HG02588 (cell line): Measurements from ENCODE around the gene EDN1.
"Not testable (repeated sequence)": the region's sequence is repeated elsewhere in the genome, so short reads cannot be mapped to it uniquely, and the experiment has no call there.

Experiments used
- ATAC-seq: cut with Tn5 transposase; IDR thresholded peaks from one replicate; pipeline ENCODE4 v1.9.1; 2021; ENCODE audit warnings: mild to moderate bottlenecking, moderate library complexity; ENCODE audit not compliant: unreplicated experiment

The EDN1 gene

DNA sequence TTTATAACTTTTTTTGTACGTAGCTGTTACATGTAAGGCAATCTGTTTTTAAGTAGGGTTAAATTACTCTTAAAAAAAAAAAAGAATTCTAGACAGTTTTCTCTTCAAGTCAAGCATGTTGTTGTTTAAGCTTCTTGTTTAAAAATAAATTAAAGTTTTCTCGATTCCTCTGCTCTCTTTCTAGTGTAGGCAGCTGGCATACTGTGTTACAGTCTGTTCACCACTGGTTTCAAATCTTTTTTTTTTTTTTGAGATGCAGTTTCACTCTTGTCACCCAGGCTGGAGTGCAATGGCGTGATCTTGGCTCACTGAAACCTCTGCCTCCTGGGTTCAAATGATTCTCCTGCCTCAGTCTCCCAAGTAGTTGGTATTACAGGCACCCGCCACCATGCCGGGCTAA lies 29.9 kb downstream of the EDN1 start:
- not testable (repeated sequence) for ATAC-seq

DNA sequence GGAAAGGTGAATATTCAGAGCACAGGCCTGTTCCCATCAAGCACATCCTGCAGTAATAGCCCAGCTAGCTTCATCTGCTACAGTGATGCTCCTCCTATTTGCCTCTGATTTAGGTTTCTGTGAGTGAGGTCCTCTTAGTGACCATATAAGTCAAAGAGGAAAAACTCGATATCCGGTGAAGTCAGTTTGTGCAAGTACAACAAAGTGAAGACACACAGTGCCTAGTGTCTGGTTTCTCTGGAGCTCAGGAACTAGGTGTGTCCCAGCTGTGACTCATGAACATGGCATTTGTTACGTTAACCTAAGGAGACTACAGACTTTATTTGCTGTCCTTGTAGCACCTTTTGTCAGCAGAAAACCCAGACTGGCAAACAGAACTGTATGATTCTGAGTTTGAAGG lies 33.9 kb downstream of the EDN1 start:
- ATAC-seq, result no peak

DNA sequence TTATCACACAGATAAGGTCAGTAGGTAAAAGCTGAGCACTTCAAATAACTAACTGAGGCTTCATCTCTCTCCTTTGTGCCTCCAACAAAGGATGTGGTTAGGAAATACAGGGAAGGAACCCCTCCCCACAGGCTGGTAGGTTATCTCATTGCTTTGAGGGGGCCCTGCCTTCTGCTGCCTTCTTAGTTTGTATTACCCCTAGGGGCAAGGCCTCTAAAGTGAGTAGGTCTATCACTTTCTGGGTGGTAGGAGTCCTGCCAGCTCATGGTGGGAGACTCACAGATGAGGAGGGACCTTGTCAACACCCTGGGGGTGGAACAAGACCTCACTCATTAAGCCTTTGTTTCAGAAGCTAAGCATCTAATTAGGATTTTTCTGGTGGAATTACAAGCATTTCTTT lies 34.6 kb downstream of the EDN1 start:
- ATAC-seq, result no peak

DNA sequence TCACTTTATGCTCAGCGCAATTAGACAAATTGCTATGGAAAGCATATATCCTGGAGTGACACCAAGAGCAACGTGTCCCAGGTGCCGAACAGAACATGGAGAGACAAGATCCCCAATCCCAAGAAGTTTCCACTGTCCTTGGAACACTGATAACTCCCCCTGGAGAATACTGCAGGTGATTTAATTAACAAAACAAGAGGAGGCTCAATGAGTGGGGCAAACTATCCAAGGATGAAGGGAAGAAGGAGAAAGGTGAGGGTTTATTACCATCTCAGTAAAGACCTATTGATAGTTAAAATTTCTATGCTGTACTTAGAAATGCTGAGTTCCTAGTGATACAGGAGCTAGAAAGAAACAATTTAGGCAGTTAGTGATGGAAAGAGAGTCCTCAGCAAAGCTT lies 35.7 kb downstream of the EDN1 start:
- ATAC-seq, result no peak

DNA sequence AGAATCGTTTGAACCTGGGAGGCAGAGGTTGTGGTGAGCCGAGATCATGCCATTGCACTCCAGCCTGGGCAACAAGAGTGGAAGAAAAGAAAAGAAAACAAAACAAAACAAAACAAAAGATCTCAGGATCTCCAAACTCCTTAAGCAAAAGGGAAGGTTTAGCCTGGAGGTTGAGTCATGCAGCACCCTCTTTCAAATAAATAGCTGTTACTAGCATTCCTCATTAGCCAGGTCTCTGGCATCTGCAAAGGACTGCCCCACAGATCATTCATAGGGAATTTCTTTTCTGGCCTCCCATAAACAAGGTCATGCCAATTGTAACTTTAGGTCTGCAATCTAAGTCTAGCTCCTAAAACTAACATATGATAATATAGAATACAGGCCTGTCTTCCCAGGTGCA lies 37.2 kb downstream of the EDN1 start:
- no peak for ATAC-seq

DNA sequence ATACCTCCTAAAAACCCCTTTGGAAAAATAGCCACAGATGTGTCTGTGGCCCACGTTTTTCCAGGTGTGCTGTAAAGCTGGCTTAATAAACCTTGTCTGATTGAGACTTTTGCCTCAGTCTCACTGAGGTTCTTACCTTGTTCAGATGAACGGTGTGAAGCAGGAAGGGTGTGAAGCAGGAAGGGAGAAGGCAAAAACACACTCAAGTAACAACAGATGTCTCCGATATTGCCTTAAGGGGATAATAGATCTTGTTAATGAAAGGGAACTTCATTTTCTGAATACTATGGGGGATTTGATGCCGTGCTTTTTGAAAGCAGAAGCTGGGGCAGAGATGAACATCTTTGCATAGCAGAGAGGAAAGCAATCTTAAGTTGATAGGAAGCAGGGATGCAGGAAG lies 37.8 kb downstream of the EDN1 start:
- ATAC-seq, result no peak

DNA sequence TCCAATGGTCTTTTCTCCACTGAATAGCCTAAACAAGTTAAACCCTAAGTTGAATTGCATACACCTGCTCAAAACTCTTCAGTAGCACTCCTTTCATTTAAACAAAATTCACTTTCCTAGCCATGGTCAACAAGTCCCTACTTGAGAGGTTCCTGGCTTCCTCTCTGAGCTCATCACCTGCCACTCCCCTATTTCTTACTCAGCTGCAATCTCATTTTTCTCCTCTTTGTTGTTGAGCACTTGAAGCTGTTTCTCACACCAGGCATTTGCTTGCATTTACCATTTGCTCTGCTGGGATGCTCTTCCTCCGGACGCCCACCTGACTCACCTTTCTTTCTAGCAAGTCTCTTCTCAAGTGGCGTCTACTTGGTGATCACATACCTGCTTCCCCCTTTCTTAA lies 38.5 kb downstream of the EDN1 start:
- ATAC-seq, result no peak

DNA sequence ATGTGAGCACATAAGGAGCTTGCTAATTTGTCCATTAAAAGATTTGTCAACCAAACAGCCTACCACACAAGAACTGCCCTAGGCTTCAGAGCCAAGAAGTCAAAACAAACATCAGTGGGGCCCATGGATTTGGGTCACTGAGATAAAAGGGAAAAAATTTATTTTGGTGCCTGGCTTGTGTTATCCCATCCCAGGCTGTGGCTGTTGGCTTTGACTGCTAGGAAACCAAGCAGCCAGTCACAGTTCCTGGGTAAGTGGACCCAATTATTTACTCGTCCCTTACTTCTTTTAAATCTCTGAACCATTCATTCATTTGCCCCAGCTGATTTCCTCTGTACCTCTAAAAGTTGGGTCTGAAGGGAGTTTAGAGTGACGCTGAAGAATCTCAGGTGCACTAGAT lies 41.3 kb downstream of the EDN1 start:
- no peak for ATAC-seq

DNA sequence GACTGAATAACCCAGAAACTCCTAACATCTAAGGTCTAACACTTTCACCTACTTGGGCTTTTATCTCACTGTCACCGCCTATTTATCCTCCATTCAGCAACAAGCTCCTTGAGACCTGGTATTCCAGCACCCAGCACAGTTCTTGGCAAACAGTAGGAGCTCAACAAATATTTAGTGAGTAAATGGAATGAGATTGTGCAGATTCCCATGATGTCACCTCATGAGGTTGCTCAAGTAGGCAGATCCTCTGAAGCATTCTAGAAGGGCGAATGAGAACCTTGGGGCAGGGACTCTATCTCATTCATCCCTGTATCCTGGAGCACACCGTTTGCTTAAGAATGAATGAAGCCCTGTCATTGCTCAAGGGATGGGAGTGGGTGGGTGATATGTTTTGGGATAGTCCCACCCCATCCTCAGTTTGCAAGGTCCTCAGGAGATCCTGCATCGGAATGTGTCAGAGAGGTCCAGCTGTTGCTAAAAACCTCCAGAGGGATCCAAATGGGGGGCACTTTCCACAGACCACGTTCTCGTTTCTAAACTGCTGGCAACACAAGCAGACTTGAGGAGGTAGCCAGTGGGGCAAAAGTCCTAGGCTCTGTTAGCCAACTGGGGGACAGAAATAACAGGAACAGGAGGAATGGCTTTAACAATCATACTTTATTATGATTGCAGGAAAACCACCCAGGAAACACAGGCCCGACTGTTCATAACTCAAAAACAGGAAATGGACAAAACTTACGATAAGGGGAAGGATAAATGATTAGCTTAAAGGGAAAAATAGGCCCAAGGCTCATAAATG lies 42.0 kb downstream of the EDN1 start:
- ATAC-seq, result no peak

DNA sequence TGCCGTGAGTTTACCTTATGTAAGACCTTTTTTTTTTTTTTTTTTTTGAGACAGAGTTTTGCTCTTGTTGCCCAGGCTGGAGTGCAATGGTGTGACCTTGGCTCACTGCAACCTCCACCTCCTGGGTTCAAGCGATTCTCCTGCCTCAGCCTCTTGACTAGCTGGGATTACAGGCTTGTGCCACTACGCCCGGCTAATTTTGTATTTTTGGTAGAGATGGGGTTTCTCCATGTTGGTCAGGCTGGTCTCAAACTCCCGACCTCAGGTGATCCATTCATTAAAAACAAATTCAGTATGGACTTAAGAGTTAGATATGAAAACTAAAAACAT lies 42.6 kb downstream of the EDN1 start:
- not testable (repeated sequence) for ATAC-seq

DNA sequence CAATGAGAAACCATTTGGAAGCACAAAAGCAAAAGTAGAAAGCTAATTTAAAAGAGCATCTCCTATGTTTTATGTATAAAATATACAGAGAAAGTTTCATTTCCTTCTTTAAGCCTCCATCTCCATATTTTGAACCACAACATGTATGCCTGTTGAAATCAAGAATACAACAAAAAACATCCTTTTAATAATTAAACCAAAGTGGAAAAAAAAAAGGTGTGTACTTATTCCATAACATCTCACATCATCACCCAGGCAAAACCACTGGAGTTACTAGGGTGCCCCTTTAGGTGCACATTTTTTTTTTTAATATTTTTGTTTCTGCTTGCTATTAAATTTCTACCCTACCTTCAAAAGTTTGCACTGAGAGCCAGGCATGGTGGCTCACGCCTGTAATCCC lies 43.0 kb downstream of the EDN1 start:
- ATAC-seq, result no peak

DNA sequence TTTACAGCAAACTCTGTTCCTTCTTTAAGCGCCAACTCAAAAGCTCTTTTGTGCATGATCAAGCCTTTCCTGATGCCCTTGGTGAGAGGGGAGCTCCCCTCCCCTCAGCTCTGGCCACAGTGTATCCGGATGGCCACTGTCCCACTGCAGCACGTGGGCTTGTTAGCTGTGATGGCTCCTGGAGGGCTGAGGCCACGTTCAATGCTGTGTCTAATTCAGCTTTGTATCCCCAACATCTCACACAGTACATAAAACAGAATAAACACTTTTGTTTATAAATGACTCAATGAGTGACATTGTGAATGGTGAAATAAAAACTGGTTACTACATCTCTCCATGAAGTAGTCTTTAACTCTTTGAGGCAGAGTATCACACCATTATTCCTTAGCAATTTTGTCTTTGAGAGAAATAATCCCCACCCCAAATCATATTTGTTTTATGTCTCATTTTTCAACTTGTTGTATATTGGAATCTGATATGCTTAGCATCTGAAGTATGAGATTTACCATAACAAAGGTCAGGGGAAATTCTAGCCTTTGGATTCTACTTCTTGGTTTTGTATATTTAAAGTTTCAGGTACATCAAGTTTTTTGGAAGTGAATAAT lies 44.5 kb downstream of the EDN1 start:
- ATAC-seq, result no peak

DNA sequence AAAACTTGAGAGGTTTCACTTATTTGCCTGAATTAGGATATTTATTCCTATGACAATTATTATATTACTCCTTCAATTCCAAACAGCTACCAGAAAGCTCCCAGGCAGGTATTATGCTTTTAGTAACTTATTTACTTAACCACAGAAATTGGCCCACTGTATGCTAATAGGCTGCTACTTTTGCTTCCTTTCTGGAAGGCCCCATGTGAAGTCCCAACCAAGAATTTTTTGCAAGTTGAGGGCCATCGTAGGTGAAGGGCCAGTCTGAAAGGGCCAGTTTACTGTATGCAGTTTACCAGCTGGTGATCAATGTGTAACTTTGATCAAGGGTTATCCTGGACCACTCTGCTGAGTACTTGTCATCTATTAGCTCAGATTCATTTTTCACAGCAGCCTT lies 45.0 kb downstream of the EDN1 start:
- peak; percentile 77 for ATAC-seq

DNA sequence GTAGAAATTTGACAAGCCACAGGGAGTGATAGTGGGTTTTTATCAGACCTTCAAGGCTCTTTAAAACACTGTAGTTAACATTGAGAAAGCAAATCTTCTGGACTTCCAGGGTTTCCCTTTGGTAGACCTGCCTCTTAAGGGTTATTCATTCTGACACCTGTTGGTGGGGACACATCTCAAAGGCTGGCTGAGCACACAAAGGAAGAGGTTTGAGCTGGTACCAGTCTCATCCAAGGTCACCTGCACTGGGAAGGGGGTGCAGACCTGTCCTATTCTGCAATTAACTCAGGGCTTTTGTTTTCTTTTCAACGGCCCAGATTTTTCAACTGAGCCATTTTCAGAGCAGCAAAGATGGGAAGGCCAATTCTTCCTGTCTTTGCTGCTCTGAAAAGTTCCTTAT lies 45.6 kb downstream of the EDN1 start:
- no peak for ATAC-seq

DNA sequence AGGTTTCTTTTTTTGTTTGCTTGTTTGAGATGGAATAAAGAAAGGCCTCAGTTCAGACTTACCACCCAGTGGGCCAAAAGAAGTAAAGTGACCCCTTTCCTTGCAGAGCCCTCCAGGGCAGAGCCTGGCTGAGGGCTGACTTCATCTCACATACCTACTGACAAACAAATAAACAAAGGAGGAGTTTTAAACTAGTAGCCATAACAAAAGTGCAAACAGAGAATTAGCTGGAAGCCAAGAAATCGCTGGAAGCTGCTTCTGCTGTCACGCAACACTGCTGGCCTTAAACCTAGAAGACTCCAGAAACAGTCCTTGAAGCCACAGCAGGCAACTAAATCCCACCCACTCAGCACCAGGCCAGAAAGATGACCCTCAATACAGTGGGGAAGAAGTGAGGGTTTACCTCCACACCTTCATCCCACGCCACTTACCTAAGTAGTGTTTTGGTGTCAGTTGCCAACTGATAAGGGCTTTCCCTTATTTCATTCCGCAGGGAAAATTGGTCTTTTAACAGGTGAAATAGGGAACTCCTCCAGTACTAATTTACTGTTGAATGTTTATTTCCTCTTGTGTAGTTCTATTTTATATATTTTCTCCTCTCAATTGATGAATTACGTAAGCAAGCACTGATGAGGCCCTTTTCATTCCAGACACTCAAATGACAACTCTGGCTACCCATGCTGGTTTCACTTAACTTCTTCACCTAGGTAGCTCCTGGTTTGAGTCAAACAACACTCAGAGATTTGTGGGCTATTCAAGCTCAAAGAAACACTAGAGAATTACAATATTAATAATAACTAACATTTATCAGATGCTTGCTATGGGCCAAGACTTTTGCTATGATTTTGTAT lies 46.2 kb downstream of the EDN1 start:
- no peak for ATAC-seq

DNA sequence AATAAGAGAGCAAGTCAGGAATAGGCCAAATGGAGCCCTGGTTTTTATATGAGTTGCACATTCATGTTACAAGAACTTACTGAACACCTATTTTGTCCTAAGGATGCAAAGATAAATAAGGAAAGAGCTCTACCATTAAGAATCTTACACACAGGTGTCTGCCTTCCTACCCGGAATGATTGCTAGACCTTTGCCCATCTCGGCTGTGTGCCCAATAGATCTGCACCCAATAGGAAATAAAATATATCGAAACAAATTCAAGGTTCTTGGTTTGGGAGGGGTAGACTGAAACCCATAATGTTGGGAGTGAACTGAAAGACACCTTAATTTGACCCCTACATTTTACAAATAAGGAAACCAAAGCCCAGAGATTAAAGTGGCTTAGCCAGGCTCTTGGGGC lies 48.9 kb downstream of the EDN1 start:
- no peak for ATAC-seq

DNA sequence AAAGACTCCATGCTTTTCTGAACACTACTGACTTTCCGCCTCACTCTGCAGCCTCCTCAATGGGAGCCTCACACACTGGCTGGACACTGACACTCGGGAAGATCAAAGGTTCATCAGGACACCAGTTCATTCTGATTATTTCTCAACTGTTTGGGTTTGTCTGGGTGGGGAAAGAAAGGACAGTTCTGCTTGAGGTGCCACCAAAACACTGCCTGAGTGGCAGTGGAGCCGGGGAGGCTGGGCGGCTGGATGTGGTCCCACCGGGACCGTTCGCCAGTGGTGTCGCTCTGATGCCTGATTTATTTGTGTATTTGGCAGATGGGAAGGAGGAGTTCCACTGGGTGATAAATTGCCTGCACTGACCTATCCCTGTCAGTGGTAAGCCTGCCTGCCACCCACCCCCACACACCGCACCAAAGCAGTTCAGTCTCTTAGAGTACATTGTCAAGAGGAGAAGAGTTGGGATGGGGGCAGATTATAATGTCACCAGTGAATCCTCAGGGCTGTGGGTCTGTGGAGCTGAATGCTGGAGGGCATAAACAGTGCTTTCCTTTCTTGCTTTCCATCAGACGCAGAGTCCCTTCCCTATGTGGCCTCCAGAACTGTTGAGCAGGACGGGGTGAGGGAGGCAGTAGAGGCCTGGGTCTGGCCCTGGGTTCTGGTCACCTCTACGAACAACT lies 49.8 kb downstream of the EDN1 start:
- ATAC-seq, result no peak

DNA sequence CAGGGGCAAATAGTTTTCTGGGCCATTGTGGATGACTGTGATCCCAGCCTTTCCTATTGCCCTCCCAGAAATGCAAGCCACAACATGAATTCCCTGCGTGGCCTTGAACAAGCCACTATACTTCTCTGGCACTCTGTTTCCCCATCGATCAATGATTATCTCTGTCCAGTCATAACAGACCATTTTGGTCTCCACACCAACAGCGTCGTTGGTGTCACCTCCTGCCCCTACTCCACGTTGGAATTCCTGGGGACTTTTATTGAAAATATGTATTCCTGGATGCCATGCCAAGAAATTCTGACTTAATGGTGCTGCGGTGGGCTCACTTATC lies 50.3 kb downstream of the EDN1 start:
- no peak for ATAC-seq

DNA sequence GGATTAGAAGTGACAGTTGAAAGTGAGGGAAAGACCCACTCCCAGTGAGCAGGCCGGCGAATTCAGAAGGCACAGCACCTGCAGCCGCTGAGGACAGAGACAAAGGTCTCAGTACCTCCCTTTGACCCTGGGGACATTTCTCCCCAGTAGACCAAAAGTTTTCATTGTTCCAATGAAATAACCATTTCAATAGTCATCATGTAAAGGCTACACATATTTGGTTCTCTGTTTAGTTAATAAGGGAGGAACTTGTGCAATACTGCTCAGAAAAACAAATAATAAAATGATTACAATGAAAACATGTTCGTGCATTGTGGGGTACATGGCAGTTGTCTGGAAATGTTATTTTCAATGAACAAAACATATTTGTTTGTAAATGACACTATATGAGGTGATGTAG lies 52.5 kb downstream of the EDN1 start:
- no peak for ATAC-seq

DNA sequence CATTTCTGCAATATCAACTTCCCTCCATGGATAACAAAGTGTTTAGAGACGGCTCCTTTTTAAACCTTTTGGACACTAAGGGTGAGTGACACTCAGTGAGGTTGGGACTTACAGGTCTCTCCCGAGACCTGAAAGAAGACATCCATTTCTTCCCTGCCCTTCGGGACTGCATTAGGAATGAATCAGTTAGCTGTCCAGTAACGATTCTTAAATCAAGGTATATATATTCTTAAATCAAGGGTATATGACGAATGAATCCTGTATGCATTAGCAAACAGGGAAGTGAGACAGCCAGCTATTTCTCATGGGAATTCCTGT lies 52.9 kb downstream of the EDN1 start:
- no peak for ATAC-seq

DNA sequence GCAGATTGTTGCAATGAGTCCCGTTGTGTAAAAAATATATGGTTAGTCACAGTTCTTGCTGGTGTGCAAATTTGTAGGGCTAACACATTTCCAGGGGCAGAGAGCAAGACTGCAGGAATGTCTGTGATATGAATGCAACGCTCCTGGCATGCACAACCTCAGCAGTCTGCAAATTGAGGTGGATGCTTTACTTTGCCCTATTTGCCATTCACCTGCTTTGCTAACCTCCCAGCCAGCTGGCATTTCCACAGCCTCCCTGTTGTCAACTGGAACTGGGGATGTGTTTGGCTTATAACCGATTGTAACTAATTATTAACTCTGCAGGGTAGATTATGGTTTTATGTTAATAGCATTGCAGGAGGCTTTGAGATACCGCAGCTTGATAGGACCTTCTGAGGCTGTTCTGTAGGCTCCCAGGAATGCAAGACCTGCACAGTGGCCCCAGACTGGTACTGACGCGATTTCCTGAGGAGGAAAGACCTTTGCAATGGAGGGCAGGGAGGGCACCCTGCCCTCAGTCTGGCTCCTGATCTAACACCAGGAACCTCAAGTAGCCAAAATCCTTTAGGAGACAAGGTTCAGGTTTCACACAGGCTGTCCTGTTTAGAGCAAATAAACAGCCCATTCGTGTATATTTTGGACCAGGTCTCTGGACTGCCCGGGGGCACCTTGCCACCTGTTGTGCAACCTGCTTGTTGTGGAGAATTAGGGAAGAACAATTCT lies 53.4 kb downstream of the EDN1 start:
- ATAC-seq, result no peak
